Right atrium auricular region (tissue), 2 donors: ENCODE data around the gene ACSF2. TPM values are rescaled to one million over a fixed set of nuclear protein-coding genes. Genes with fewer than 3 reads are reported as not detected.

Experiments used
- DNase-seq: peaks from one replicate; pipeline ENCODE4 v3.0.0-alpha.2; 2019; ENCODE audit warnings: low spot score
- H3K27ac ChIP-seq, 2 donors: fragments of 200-600 bp; sonication (generic); 1 replicate in 1 of 2; 2 replicates in 1 of 2; pipeline ENCODE4 v1.5.1; 2016 to 2019
- H3K27me3 ChIP-seq, 2 donors: fragments of 200-600 bp; sonication (generic); one replicate each; pipeline versions ENCODE4 v1.5.1 to v1.6.0; 2017 to 2019
- H3K36me3 ChIP-seq: fragments of 200-600 bp; sonication (generic); one replicate; pipeline ENCODE4 v1.5.1; 2016
- H3K4me1 ChIP-seq, 2 donors: fragments of 200-600 bp; sonication (generic); one replicate each; pipeline versions ENCODE4 v1.5.1 to v1.6.0; 2017 to 2019
- H3K4me3 ChIP-seq, 2 donors: fragments of 200-600 bp; sonication (generic); 1 replicate in 1 of 2; 2 replicates in 1 of 2; pipeline ENCODE4 v1.5.1; 2017 to 2019; ENCODE audit warnings: mild to moderate bottlenecking in 1 of 2, moderate library complexity in 1 of 2
- H3K9me3 ChIP-seq, 2 donors: fragments of 200-600 bp; sonication (generic); one replicate each; pipeline ENCODE4 v1.5.1; 2019
- total RNA-seq, 2 donors: library from RNA; depleted of rRNA; stranded (reverse); fragments of >200 nt; gene quantifications; one replicate each; pipeline ENCODE4 v1.1.0, GENCODE V29; 2016
- TF ChIP-seq, protein P1 (sequence below), 2 donors: fragments of 200-600 bp; sonication (generic); IDR thresholded peaks; one replicate each; pipeline ENCODE4 v1.5.1; 2019; ENCODE audit warnings: antibody characterized with exemption in 2 of 2

The ACSF2 gene
- total RNA-seq, 2 donors from 2014 or later = 22.2 to 42.6 TPM

DNA sequence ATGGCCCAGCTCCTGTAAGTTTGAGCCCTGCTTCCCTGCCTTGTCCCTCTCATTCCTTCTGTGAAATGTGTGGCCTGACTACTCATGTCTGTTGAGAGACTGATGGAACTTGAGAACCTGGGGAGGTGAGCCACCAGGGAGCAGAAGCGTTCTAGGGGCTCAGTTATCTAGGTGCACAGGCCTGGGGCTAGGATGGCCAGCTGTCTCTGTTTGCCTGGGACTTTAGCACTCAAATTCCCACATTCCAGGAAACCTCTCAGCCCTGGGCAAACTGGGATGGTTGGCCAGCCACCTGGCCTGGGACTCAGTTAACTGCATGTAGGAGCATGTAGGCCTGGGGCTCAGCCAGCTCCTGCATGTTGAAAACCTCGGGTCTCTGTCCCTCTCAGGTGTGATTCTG is 97.2 kb downstream of the ACSF2 start:
- Histone ChIP-seq H3K4me3 (no peak overlapping the region), H3K36me3 (no peaks in the 10 kb centered on the region), H3K27ac (no peak overlapping the region), H3K4me1 (no peaks in the 10 kb centered on the region), H3K27me3 (no peaks in the 10 kb centered on the region), H3K9me3 (no peaks in the 10 kb centered on the region)
- TF ChIP-seq, protein P1, sequence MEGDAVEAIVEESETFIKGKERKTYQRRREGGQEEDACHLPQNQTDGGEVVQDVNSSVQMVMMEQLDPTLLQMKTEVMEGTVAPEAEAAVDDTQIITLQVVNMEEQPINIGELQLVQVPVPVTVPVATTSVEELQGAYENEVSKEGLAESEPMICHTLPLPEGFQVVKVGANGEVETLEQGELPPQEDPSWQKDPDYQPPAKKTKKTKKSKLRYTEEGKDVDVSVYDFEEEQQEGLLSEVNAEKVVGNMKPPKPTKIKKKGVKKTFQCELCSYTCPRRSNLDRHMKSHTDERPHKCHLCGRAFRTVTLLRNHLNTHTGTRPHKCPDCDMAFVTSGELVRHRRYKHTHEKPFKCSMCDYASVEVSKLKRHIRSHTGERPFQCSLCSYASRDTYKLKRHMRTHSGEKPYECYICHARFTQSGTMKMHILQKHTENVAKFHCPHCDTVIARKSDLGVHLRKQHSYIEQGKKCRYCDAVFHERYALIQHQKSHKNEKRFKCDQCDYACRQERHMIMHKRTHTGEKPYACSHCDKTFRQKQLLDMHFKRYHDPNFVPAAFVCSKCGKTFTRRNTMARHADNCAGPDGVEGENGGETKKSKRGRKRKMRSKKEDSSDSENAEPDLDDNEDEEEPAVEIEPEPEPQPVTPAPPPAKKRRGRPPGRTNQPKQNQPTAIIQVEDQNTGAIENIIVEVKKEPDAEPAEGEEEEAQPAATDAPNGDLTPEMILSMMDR (IDR thresholded peaks at IDR 0.05) = no peak
- DNase-seq = no peak

Other genes starting within 250 kb of the ACSF2 start
- gene COL1A1, start 224.6 kb upstream of the ACSF2 start, total RNA-seq = 100 to 1,000 TPM in 1 of 2 donors, 10 to 100 TPM in 1; 19.8 to 180 TPM
- not detected for gene TMEM92, start 151.8 kb upstream of the ACSF2 start, total RNA-seq
- 10 to 100 TPM; 17.1 to 20.6 TPM for gene XYLT2, start 80.1 kb upstream of the ACSF2 start, total RNA-seq
- gene MRPL27, start 53.0 kb upstream of the ACSF2 start, total RNA-seq = 10 to 100 TPM; 87.1 to 91.0 TPM
- gene EME1, start 53.0 kb upstream of the ACSF2 start, total RNA-seq = under 1 TPM in 1 of 2 donors, not detected in 1; 0.33 TPM
- gene LRRC59, start 28.7 kb upstream of the ACSF2 start, total RNA-seq = 10 to 100 TPM; 31.7 to 50.6 TPM
- under 1 TPM in 1 of 2 donors, not detected in 1; 0.70 TPM for gene CHAD, start 42.7 kb downstream of the ACSF2 start, total RNA-seq
- 10 to 100 TPM; 19.1 to 19.3 TPM for gene RSAD1, start 52.6 kb downstream of the ACSF2 start, total RNA-seq
- under 1 TPM; 0.16 to 0.19 TPM for gene MYCBPAP, start 82.2 kb downstream of the ACSF2 start, total RNA-seq
- 10 to 100 TPM in 1 of 2 donors, 1 to 10 TPM in 1; 4.5 to 13.3 TPM for gene EPN3, start 106.5 kb downstream of the ACSF2 start, total RNA-seq
- gene SPATA20, start 121.0 kb downstream of the ACSF2 start, total RNA-seq = 10 to 100 TPM; 42.8 to 59.3 TPM
- 1 to 10 TPM; 4.3 to 6.2 TPM for gene CACNA1G, start 134.5 kb downstream of the ACSF2 start, total RNA-seq
- 1 to 10 TPM; 1.4 to 4.5 TPM for gene ABCC3, start 208.7 kb downstream of the ACSF2 start, total RNA-seq